ENCODE measurements around the gene SIVA1. TPM values are rescaled to one million over a fixed set of nuclear protein-coding genes. Genes with fewer than 3 reads are reported as not detected.

Gene SIVA1
- total RNA-seq, 1 donor, result 62.2 TPM

- TF ChIP-seq, protein P1, sequence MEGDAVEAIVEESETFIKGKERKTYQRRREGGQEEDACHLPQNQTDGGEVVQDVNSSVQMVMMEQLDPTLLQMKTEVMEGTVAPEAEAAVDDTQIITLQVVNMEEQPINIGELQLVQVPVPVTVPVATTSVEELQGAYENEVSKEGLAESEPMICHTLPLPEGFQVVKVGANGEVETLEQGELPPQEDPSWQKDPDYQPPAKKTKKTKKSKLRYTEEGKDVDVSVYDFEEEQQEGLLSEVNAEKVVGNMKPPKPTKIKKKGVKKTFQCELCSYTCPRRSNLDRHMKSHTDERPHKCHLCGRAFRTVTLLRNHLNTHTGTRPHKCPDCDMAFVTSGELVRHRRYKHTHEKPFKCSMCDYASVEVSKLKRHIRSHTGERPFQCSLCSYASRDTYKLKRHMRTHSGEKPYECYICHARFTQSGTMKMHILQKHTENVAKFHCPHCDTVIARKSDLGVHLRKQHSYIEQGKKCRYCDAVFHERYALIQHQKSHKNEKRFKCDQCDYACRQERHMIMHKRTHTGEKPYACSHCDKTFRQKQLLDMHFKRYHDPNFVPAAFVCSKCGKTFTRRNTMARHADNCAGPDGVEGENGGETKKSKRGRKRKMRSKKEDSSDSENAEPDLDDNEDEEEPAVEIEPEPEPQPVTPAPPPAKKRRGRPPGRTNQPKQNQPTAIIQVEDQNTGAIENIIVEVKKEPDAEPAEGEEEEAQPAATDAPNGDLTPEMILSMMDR (IDR thresholded peaks at IDR 0.05; ENCODE audit: extremely low read depth, low read depth, low read length), result no peak
- Histone ChIP-seq H3K79me2 (ENCODE audit: insufficient read depth, low read length) (peaks cover 82% of the 10 kb centered on the region), H3K27ac (ENCODE audit: low read depth, low read length) (no peak overlapping the region), H2AFZ (ENCODE audit: low read length) (no peak overlapping the region), H3K4me2 (ENCODE audit: insufficient read depth, low read length) (no peak overlapping the region), H4K20me1 (ENCODE audit: insufficient read depth, low read length) (peaks cover 42% of the 10 kb centered on the region), H3K4me1 (ENCODE audit: insufficient read depth, low read length) (no peaks in the 10 kb centered on the region), H3K36me3 (ENCODE audit: insufficient read depth, low read length) (peaks cover 15% of the 10 kb centered on the region), H3K27me3 (ENCODE audit: insufficient read depth, low read length) (no peaks in the 10 kb centered on the region), H3K9me3 (ENCODE audit: low read depth, low read length) (no peaks in the 10 kb centered on the region), H3K4me3 (ENCODE audit: insufficient read depth, low read length) (no peak overlapping the region)
- peak; percentile 88 for DNase-seq (ENCODE audit: insufficient read length, low spot score, missing footprints)
These were observed 33.2 kb downstream of the SIVA1 start for GRCh38 chr14:104786091-104786586.

DNA sequence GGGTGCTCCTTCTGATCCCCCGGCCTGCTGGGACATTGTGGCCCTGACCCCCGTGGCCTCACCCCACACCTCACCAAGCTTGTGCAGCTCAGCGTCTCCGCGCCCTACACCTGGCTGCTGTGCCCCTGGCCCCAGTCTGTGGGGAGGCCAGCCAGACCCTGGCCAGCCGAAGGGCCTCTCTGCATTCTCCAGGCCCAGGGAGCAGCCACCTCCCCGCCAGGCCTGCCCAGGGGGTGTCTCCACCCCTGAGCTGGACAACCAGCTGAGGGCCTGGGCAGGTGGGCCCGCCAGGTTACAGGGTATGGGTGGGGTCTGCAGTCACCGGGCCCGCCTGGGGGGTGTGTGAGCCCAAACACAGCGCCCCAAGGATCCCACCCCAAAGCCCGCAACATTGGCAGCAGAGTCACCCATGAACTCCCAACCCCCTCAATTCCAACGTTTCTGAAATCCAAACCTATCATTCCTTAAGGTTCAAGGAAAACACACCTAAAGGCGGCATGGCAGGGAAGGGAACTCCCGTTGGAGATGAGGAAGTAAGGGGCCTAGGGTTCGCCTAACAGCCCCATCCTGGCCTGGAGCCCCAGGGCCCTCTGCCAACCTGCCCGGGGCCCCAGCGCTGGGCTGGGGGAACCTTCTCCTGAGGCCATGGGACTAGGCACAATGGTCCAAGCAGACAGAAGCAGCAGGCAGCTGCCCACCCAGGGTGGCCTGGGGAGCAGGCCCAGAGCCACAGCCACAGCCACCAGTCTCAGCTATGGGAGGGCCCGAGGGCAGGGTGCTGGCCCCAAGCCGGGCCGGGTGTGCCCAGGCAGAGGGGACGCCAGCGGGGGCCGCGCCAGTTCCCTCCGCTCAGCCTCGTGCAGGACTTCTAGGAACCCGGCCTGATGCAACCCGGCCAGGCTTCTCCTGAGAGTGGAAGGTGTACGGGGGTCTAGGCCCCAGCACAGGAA, 34.1 kb downstream of the SIVA1 start:
- Histone ChIP-seq H3K36me3 (ENCODE audit: insufficient read depth, low read length) (peaks cover 15% of the 10 kb centered on the region), H3K79me2 (ENCODE audit: insufficient read depth, low read length) (peaks cover 86% of the 10 kb centered on the region), H3K4me2 (ENCODE audit: insufficient read depth, low read length) (no peak overlapping the region), H3K4me1 (ENCODE audit: insufficient read depth, low read length) (no peaks in the 10 kb centered on the region), H2AFZ (ENCODE audit: low read length) (no peak overlapping the region), H3K4me3 (ENCODE audit: insufficient read depth, low read length) (no peak overlapping the region), H3K27me3 (ENCODE audit: insufficient read depth, low read length) (no peaks in the 10 kb centered on the region), H4K20me1 (ENCODE audit: insufficient read depth, low read length) (peaks cover 51% of the 10 kb centered on the region), H3K27ac (ENCODE audit: low read depth, low read length) (no peak overlapping the region), H3K9me3 (ENCODE audit: low read depth, low read length) (no peaks in the 10 kb centered on the region)
- DNase-seq (ENCODE audit: insufficient read length, low spot score, missing footprints), result peak; percentile 66
- TF ChIP-seq, protein P1 (IDR thresholded peaks at IDR 0.05; ENCODE audit: extremely low read depth, low read depth, low read length), result no peak

DNA sequence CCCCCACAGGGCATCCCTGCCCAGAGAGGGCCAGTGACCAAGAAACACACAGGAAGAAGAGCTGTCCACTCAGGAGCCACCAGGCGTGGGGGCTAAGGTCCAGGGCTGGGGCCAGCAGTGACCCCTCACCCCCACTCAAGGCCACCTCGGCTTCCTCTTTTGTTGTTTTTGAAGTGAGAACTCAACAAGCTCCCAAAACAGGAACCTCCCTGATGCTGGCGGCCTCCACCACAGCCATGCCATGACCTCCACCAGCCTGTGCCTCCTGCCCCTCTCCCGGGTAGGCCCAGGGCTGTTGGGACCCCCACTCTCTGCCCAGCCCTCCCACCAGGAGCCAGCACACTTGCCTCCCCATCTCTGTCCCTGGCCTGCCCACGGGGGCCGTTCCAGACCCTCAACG, 34.8 kb downstream of the SIVA1 start:
- DNase-seq (ENCODE audit: insufficient read length, low spot score, missing footprints), result peak; percentile 89
- no peak overlapping the region for H3K4me3 ChIP-seq (ENCODE audit: insufficient read depth, low read length)

More for the DNA sequence above, 34.8 kb downstream of the SIVA1 start:
- Histone ChIP-seq H2AFZ (ENCODE audit: low read length) (no peak overlapping the region), H3K9me3 (ENCODE audit: low read depth, low read length) (no peaks in the 10 kb centered on the region), H3K36me3 (ENCODE audit: insufficient read depth, low read length) (peaks cover 15% of the 10 kb centered on the region), H3K4me2 (ENCODE audit: insufficient read depth, low read length) (no peak overlapping the region), H3K4me1 (ENCODE audit: insufficient read depth, low read length) (no peaks in the 10 kb centered on the region), H4K20me1 (ENCODE audit: insufficient read depth, low read length) (peaks cover 55% of the 10 kb centered on the region), H3K27me3 (ENCODE audit: insufficient read depth, low read length) (no peaks in the 10 kb centered on the region), H3K27ac (ENCODE audit: low read depth, low read length) (no peak overlapping the region), H3K79me2 (ENCODE audit: insufficient read depth, low read length) (peaks cover 92% of the 10 kb centered on the region)
- TF ChIP-seq, protein P1 (IDR thresholded peaks at IDR 0.05; ENCODE audit: extremely low read depth, low read depth, low read length), result no peak

Measured in osteoblast (primary cell).